ENCODE measurements around the gene MRPL52. TPM values are rescaled to one million over a fixed set of nuclear protein-coding genes. Genes with fewer than 3 reads are reported as not detected.
A peak's percentile ranks its signal among the peaks of the same experiment; 100 is the strongest.

The MRPL52 gene
- total RNA-seq, 1 donor from 2014 or later: 182 TPM

- no peak for DNase-seq (ENCODE audit: low read depth)
- Mint-ChIP-seq H3K9me3 (ENCODE audit: unreplicated experiment) (no peaks in the 10 kb centered on the region), H3K4me1 (ENCODE audit: low read depth, unreplicated experiment) (peaks cover 27% of the 10 kb centered on the region), H3K4me3 (ENCODE audit: unreplicated experiment) (peak overlapping the region; percentile 9), H3K36me3 (ENCODE audit: low read depth, unreplicated experiment) (no peaks in the 10 kb centered on the region), H3K27ac (ENCODE audit: unreplicated experiment) (peak overlapping the region; percentile 36), H3K27me3 (ENCODE audit: low read depth, unreplicated experiment) (no peaks in the 10 kb centered on the region)
- Histone ChIP-seq H3K9me3 (ENCODE audit: insufficient read depth, low read depth, low read length) (no peaks in the 10 kb centered on the region), H3K27ac (ENCODE audit: low read depth, low read length) (no peak overlapping the region), H4K20me1 (ENCODE audit: insufficient read depth, low read length) (no peaks in the 10 kb centered on the region), H3K36me3 (ENCODE audit: insufficient read depth, low read length) (no peaks in the 10 kb centered on the region), H3K4me1 (ENCODE audit: insufficient read depth, low read length) (peaks cover 5% of the 10 kb centered on the region), H3K79me2 (ENCODE audit: insufficient read depth, low read length) (no peaks in the 10 kb centered on the region), H2AFZ (ENCODE audit: low read depth, low read length) (no peak overlapping the region), H3K4me2 (ENCODE audit: low read length) (no peak overlapping the region), H3K4me3 (ENCODE audit: insufficient read depth, low read depth, low read length) (no peak overlapping the region), H3K27me3 (ENCODE audit: insufficient read depth, low read length) (no peaks in the 10 kb centered on the region), H3K9ac (ENCODE audit: low read length) (no peak overlapping the region)
- FAIRE-seq: no peak
- TF ChIP-seq CTCF (IDR thresholded peaks at IDR 0.05; ENCODE audit: insufficient read depth, low read depth, low read length) (no peak), EZH2 (IDR thresholded peaks at IDR 0.05; ENCODE audit: insufficient read depth, low read length) (no peak)
Measured at GRCh38 chr14:22814373-22814772, 15.3 kb upstream of the MRPL52 start.

- TF ChIP-seq EZH2 (IDR thresholded peaks at IDR 0.05; ENCODE audit: insufficient read depth, low read length) (no peak), CTCF (IDR thresholded peaks at IDR 0.05; ENCODE audit: insufficient read depth, low read depth, low read length) (no peak)
- H3K79me2 ChIP-seq (ENCODE audit: insufficient read depth, low read length): no peaks in the 10 kb centered on the region
- peak within 1 kb of the TSS; percentile 36 for H3K27ac Mint-ChIP-seq (ENCODE audit: unreplicated experiment)
- no peaks in the 10 kb centered on the region for H3K36me3 Mint-ChIP-seq (ENCODE audit: low read depth, unreplicated experiment)
- no peaks in the 10 kb centered on the region for H3K9me3 Mint-ChIP-seq (ENCODE audit: unreplicated experiment)
- H2AFZ ChIP-seq (ENCODE audit: low read depth, low read length): no peak within 1 kb of the TSS
- H3K4me3 ChIP-seq (ENCODE audit: insufficient read depth, low read depth, low read length): no peak within 1 kb of the TSS
- H3K9me3 ChIP-seq (ENCODE audit: insufficient read depth, low read depth, low read length): no peaks in the 10 kb centered on the region
- no peak within 1 kb of the TSS for H3K4me2 ChIP-seq (ENCODE audit: low read length)
- H3K9ac ChIP-seq (ENCODE audit: low read length): no peak within 1 kb of the TSS
- H3K27ac ChIP-seq (ENCODE audit: low read depth, low read length): no peak within 1 kb of the TSS
- no peak for FAIRE-seq
- peak within 1 kb of the TSS; percentile 31 for H3K4me3 Mint-ChIP-seq (ENCODE audit: unreplicated experiment)
- no peaks in the 10 kb centered on the region for H3K27me3 ChIP-seq (ENCODE audit: insufficient read depth, low read length)
- no peaks in the 10 kb centered on the region for H4K20me1 ChIP-seq (ENCODE audit: insufficient read depth, low read length)
- H3K4me1 Mint-ChIP-seq (ENCODE audit: low read depth, unreplicated experiment): peaks cover 33% of the 10 kb centered on the region
- no peak for DNase-seq (ENCODE audit: low read depth)
- no peaks in the 10 kb centered on the region for H3K27me3 Mint-ChIP-seq (ENCODE audit: low read depth, unreplicated experiment)
- no peaks in the 10 kb centered on the region for H3K36me3 ChIP-seq (ENCODE audit: insufficient read depth, low read length)
- peaks cover 11% of the 10 kb centered on the region for H3K4me1 ChIP-seq (ENCODE audit: insufficient read depth, low read length)
Measured at GRCh38 chr14:22814941-22815713, 14.6 kb upstream of the MRPL52 start, which contains the start of gene SLC7A7. SLC7A7 (minus strand) TSS chr14:22815435; CDS start chr14:22813398, 2,037 bp downstream.

All from astrocyte (in vitro differentiated cells and primary cell).